ENCODE measurements around the gene MAPK8.

The MAPK8 gene

DNA sequence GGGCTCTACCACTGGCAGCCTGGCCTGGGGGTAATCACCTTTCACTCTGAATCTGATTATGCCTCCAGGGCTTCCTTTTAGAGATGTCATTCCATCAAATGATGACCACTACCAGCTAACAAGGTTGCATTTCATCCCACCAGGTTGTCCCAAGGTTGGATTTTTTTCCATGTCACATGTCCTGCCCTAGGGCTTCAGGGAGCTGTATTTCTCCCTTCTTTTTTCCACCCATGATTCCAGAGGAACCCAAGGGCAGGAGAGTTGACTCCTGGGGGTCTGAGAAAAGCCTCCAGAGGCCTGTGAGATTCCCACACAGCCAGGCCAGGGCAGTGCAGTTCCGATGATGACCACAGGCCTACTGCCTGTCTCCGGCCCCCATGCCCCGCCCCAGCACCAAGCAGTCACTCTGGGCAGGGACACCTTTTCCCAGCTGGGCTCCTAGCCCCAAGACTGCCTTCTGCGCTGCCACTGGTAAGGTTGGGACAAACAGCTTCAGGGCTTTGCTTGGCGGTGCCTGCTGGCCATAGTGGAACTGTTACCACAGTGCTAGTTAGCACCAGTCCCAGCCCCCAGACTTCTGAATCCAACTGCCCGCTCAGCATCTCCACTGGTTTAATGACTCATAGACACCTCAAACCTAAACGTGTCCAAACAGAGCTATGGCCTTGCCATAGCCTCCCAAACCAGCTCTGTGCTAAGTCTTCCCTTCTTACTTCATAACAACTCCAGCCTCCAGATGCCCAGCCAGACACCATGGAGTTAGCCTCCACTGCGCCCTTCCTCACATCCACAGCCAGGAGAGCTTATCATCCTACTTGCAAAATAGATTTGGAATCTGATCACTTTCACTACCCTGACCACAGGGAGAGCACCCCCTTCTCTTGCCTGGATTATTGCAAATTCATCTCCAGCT, 164.7 kb downstream of the MAPK8 start:
- DNase-seq (ENCODE audit: insufficient read length, low spot score) = no peak
- TF ChIP-seq, protein P1, sequence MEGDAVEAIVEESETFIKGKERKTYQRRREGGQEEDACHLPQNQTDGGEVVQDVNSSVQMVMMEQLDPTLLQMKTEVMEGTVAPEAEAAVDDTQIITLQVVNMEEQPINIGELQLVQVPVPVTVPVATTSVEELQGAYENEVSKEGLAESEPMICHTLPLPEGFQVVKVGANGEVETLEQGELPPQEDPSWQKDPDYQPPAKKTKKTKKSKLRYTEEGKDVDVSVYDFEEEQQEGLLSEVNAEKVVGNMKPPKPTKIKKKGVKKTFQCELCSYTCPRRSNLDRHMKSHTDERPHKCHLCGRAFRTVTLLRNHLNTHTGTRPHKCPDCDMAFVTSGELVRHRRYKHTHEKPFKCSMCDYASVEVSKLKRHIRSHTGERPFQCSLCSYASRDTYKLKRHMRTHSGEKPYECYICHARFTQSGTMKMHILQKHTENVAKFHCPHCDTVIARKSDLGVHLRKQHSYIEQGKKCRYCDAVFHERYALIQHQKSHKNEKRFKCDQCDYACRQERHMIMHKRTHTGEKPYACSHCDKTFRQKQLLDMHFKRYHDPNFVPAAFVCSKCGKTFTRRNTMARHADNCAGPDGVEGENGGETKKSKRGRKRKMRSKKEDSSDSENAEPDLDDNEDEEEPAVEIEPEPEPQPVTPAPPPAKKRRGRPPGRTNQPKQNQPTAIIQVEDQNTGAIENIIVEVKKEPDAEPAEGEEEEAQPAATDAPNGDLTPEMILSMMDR (IDR thresholded peaks at IDR 0.05; ENCODE audit: insufficient read depth, missing control alignments) = no peak

DNA sequence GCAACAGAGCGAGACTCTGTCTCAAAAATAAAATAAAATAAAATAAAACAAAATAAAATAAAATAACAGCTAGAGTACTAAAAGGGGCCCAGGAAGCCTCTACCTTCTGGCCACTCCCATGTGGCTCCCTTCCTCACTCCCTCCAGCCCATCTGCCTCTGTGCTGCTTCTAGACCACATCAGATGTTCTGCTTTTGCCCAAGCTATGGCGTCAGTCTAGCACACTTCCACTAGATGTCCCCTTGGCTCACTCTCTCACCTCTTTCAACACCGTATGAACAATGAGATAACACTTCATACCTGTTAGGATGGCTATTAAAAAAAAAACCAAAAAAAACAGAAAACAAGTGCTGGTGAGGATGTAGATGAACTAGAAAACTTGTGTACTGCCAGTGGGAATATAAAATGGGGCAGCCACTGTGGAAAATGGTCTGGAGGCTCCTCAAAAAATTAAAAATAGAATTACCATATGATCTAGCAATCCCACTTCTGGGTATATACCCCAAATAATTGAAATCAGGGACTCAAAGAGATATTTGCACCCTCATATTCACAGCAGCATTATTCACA, 166.1 kb downstream of the MAPK8 start:
- TF ChIP-seq, protein P1 (IDR thresholded peaks at IDR 0.05; ENCODE audit: insufficient read depth, missing control alignments) = no peak
- no peak for FAIRE-seq

More for the DNA sequence above, 164.7 kb downstream of the MAPK8 start:
- FAIRE-seq = no peak

DNA sequence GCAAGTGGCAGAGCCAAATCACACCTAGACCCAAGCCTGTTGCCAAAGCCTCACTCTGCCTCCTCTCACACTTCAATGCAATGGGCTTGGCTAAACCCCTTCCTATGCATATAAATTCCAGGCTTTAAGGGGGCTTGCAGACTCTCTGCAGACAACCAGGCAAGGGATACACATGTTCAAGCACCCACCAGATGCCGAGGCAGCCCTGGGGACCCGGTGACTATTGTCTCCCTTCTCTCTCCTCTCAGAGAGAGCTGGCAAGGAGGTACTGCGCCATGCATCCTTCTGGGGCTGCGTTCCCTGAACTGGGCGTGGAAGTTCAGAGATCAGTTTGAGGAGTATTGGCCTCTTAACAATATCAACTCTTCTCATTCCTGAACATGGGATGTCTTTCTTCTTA, 167.2 kb downstream of the MAPK8 start:
- FAIRE-seq = no peak
- TF ChIP-seq, protein P1 (IDR thresholded peaks at IDR 0.05; ENCODE audit: insufficient read depth, missing control alignments) = no peak

More for the DNA sequence above, 166.1 kb downstream of the MAPK8 start:
- no peak for DNase-seq (ENCODE audit: insufficient read length, low spot score)

DNA sequence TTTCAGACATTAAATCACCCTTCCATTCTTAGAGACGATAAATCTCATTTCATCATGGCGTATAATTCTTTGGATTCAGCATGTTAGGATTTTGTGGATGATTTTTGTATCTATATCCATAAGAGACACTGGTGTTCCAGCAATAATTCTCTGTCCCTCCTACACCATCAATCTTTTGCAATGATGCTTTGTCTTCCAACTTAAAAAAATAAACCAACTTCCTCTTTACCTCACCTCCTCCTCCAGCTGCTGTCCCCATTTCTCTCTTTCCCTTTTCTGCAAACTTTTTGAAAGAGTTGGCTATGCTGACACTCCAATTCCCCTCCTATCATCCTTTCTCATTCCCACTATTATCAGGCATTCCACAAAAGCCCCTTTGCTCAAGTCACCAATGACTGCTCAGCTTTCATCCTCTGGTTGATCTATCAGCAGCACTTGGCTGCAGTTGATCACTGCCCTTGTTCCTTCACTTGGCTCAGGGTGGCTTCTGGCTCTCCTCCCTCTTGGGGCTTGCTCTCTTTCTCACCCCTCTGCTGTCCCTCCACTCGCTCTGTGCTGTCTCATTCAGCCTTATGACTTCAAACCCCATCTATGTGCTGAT, 168.4 kb downstream of the MAPK8 start:
- FAIRE-seq (no peak), DNase-seq (ENCODE audit: insufficient read length, low spot score) (no peak)
- TF ChIP-seq, protein P1 (IDR thresholded peaks at IDR 0.05; ENCODE audit: insufficient read depth, missing control alignments) = no peak

More for the DNA sequence above, 167.2 kb downstream of the MAPK8 start:
- no peak for DNase-seq (ENCODE audit: insufficient read length, low spot score)

DNA sequence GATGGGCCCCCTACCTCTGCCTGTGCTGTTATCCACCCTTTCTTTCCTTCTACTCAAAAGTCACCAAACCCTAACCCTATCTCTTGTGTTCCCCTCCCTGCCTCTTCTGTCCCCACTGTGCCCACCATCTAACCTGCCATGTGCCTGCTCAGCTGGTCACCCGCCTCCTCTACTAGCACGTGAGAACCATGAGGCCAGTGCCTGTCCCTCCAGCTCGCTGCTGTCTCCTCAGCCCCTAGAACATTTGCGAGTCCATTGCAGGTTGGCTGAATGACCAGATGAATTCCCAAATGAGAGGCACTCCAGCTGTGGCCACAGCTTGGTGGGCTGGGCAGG, 169.4 kb downstream of the MAPK8 start:
- FAIRE-seq (no peak), DNase-seq (ENCODE audit: insufficient read length, low spot score) (no peak)
- TF ChIP-seq, protein P1 (IDR thresholded peaks at IDR 0.05; ENCODE audit: insufficient read depth, missing control alignments) = no peak

DNA sequence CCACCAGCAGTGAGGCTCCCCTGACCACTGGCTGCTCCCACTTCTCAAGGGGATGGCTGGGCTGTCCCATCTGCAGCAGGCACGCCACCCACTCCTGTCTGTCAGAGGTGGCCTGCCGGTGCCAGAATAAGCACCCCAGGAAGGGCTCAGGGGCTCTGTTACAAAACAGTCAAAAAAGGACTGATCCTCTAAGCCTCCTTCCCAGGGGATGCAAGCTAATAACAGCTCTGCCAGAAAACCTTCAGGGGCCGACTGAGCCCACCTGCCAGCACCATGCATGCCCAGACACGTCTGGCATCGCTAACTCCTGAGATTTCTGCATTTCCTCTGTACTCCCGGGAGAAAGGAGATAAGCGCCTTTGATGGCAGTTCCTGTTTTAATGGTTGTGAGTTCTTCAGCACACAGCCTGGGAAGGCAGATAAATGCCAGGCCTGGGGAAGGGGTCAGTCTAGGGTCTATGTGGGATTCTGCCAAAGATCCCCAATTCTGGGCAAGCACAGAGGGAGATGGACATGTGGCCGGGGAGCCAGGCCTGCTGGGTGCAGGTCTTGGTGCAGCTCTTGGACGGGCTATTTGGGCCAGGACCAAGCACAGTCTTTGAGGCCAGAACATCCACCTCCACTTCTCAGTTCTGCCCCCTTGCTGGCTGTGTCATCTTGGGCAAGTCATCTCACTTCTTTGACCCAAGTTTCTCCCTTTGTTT, 170.0 kb downstream of the MAPK8 start:
- DNase-seq (ENCODE audit: insufficient read length, low spot score) (no peak), FAIRE-seq (no peak)
- TF ChIP-seq, protein P1 (IDR thresholded peaks at IDR 0.05; ENCODE audit: insufficient read depth, missing control alignments) = no peak

Measured in D721Med (cell line).